GM12891 (cell line): ENCODE data around the gene SLCO2B1.

Source experiments
- DNase-seq: peaks from one replicate; pipeline ENCODE4 v3.0.0; 2011; ENCODE audit warnings: low spot score; ENCODE audit not compliant: insufficient read length
- FAIRE-seq: peaks from 2 replicates; lab custom pipeline; 2011; peaks lifted over from hg19 to GRCh38; lab: Jason Lieb, UNC
- PAX5 ChIP-seq: IDR thresholded peaks from 2 replicates; pipeline ENCODE4 v1.6.1; 2011; ENCODE audit warnings: low read length, moderate library complexity, mild to moderate bottlenecking; ENCODE audit not compliant: insufficient read depth, severe bottlenecking
- POLR2A ChIP-seq: IDR thresholded peaks from 2 replicates; pipeline ENCODE4 v1.6.1; 2011; ENCODE audit warnings: low read depth, low read length, control low read depth
- POLR2AphosphoS5 ChIP-seq: IDR thresholded peaks from 2 replicates; pipeline ENCODE4 v1.6.1; 2011; ENCODE audit warnings: low read depth, low read length, control low read depth
- POU2F2 ChIP-seq: IDR thresholded peaks from 2 replicates; pipeline ENCODE4 v1.6.1; 2011; ENCODE audit warnings: low read depth, mild to moderate bottlenecking, control low read depth, low read length, moderate library complexity
- SPI1 ChIP-seq: IDR thresholded peaks from 2 replicates; pipeline ENCODE4 v1.6.1; 2011; ENCODE audit warnings: low read depth, low read length, control low read depth
- TAF1 ChIP-seq: IDR thresholded peaks from 2 replicates; pipeline ENCODE4 v1.6.1; 2011; ENCODE audit warnings: low read depth, low read length, control low read depth

The SLCO2B1 gene

GRCh38 chr11:75174781-75175370 lies 24.0 kb downstream of the SLCO2B1 start:
- FAIRE-seq (peak; percentile 72), DNase-seq (no peak)
- TF ChIP-seq POLR2A (no peak), SPI1 (peak; percentile 80)

GRCh38 chr11:75182664-75183063 lies 31.8 kb downstream of the SLCO2B1 start:
- FAIRE-seq = no peak
- no peak for DNase-seq
- TF ChIP-seq POU2F2 = no peak
- no peak for TF ChIP-seq POLR2AphosphoS5
- TF ChIP-seq POLR2A = no peak
- TF ChIP-seq PAX5 = no peak
- no peak for TF ChIP-seq TAF1
- no peak for TF ChIP-seq SPI1

DNA sequence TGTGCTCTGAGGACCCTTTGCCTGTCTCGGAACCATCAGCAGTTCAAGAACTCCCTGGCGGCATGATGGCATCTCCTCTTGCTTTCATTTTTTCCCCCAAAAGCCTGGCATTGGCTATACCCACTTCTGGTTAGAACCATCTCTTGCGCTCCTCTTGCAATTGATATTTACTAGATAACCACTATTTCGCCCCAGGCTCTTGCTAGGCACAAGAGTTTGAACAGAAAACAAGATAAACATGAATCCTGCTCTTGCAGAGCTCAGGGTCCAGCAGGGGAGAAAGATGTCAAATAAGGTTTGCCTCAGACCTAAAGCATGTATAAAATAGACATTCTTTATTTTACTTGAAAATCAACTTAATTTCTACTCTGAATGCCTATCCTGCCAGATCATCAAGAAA lies 33.1 kb downstream of the SLCO2B1 start:
- DNase-seq (no peak), FAIRE-seq (no peak)

DNA sequence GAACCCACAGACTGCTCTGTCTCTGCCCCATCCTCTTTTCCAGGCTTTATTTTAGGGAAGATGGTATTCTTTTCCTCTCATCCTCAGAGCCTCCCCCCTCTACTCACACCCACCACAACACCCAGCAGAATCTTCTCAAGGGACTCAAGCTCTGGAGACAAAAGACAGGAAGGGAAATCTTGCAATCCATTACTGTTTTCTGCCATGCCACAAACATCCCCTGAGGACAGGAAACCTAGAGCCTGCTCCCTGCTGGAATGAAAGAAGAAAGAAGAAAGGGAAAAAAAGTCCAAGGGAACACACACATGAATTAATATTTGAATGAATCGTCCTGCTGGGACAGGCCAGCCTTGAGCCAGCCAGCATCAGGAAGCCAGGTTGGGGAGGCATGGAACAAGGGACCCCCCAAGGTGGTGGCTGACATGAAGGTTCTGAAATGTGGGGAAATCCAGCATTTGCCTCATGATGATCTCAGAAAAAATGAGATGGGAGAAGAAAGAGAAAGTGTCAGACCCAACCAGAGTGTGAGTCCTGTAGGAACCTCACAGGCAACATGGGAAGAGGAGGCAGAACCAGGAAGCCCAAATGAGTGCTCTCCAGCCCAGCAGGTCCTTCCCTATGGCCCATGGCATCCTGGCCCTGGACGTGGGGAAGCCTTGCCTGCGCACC lies 34.0 kb downstream of the SLCO2B1 start:
- no peak for TF ChIP-seq TAF1
- no peak for TF ChIP-seq POU2F2
- no peak for TF ChIP-seq SPI1
- no peak for TF ChIP-seq POLR2AphosphoS5
- no peak for TF ChIP-seq POLR2A
- no peak for TF ChIP-seq PAX5
- FAIRE-seq (no peak), DNase-seq (no peak)

More for the DNA sequence above, 33.1 kb downstream of the SLCO2B1 start:
- TF ChIP-seq POLR2A (no peak), POU2F2 (no peak), PAX5 (no peak), SPI1 (no peak), POLR2AphosphoS5 (no peak), TAF1 (no peak)

DNA sequence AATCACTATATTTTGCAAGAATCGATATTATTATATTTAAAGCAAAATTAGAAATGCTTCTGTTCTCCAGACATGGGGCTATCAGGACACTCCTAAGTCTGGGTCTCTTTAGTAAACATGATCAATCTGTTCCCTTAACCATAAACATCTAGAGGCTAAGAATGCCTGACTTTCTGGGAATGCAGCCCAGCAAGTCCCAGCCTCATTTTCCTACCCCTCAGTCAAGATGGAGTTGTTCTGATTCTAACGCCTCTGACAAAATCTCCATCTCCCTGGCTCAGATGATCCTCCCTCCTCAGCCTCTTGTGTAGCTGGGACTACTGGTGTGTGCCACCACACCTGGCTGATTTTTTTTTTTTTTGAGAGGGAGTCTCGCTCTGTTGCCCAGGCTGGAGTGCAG lies 35.0 kb downstream of the SLCO2B1 start:
- no peak for DNase-seq
- FAIRE-seq = no peak
- no peak for TF ChIP-seq POLR2AphosphoS5
- TF ChIP-seq PAX5 = no peak
- no peak for TF ChIP-seq POLR2A
- no peak for TF ChIP-seq SPI1
- no peak for TF ChIP-seq POU2F2

DNA sequence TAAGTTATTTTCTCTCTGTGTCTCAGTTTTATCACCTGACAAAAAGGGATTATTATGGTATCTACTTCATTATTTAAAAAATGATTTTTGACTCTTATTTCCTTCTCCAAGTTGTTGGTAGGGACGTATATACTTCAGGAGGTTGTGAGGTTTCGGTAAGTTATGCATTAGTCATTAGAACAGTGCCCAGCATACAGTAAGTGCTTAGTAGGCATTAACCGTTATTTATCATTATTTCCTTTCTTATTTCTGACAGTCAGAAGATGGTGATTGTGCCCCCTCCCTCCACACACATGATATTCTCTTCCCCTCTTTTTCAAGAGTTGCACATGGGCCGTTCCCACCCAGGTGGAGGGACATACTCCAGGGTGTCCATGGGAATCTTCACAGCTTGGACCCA lies 36.1 kb downstream of the SLCO2B1 start:
- TF ChIP-seq POU2F2 (no peak), POLR2AphosphoS5 (no peak), POLR2A (no peak), SPI1 (no peak), PAX5 (no peak), TAF1 (no peak)
- DNase-seq (no peak), FAIRE-seq (no peak)

GRCh38 chr11:75188671-75189070 lies 37.8 kb downstream of the SLCO2B1 start:
- TF ChIP-seq POLR2A (no peak), PAX5 (no peak), TAF1 (no peak), POU2F2 (no peak), POLR2AphosphoS5 (no peak), SPI1 (no peak)
- FAIRE-seq = no peak

GRCh38 chr11:75189108-75189507 lies 38.2 kb downstream of the SLCO2B1 start:
- DNase-seq (no peak), FAIRE-seq (no peak)
- no peak for TF ChIP-seq POLR2A
- no peak for TF ChIP-seq POLR2AphosphoS5
- TF ChIP-seq TAF1 = no peak
- TF ChIP-seq SPI1 = no peak

More at GRCh38 chr11:75188671-75189070, 37.8 kb downstream of the SLCO2B1 start:
- DNase-seq = no peak

DNA sequence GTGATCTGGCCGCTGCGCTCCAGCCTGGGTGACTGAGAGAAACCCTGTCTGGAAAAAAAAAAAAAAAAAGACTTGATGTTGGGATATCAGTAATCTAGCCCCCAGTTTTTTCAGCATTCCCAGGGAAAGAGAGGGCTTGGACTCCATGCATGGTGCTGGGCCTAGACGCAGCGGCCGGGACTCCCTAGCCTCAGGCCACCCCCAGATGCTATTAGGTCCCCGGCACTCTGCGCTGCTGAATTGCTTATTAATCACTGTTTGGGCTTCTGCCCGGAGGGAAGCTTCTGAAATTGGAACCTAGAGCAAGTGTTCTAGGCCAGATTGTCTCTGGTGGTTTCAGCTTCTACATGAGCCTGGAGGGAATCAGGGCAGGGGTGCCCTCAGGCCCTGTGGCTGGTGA lies 39.0 kb downstream of the SLCO2B1 start:
- DNase-seq (no peak), FAIRE-seq (no peak)
- TF ChIP-seq POLR2AphosphoS5 = no peak
- no peak for TF ChIP-seq PAX5
- no peak for TF ChIP-seq POLR2A

- no peak for TF ChIP-seq PAX5
- TF ChIP-seq POLR2A = no peak
- TF ChIP-seq SPI1 = no peak
- no peak for TF ChIP-seq TAF1
- TF ChIP-seq POLR2AphosphoS5 = no peak
- no peak for TF ChIP-seq POU2F2
- DNase-seq = no peak
- no peak for FAIRE-seq
These were observed 39.9 kb downstream of the SLCO2B1 start for GRCh38 chr11:75190652-75191329.

DNA sequence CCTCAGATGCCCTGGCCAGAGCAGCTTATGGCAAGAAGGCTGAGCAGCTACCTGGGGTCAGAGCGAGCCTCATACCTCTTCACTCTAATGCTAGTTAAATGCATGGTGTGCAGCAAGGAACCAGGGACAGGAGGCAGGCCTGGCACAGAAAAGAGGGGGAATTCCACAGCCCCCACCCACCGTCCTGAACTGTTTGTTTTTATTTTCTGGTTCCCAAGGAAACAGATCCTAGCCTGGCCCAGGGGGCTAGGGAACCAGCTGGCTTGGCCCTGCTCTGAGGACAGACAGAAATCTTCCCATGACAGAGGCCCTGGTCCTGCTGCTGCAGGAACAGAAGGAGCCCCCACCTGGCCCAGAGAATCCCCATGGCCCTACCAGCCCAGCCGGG lies 40.4 kb downstream of the SLCO2B1 start:
- FAIRE-seq = no peak

More for the DNA sequence above, 40.4 kb downstream of the SLCO2B1 start:
- DNase-seq = no peak
- TF ChIP-seq SPI1 = no peak
- TF ChIP-seq POLR2AphosphoS5 = no peak
- TF ChIP-seq POLR2A = no peak
- no peak for TF ChIP-seq TAF1
- no peak for TF ChIP-seq POU2F2
- no peak for TF ChIP-seq PAX5
